OCI-LY7 (cell line): ENCODE results near the gene HTRA2. TPM values are rescaled to one million over a fixed set of nuclear protein-coding genes. Genes with fewer than 3 reads are reported as not detected.

Source experiments
- BruUV-seq: library from RNA; stranded (reverse); fragments of 400-500 nt; replicated peaks from 2 replicates; lab custom pipeline; 2021; lab: Mats Ljungman, UMichigan
- CTCF ChIA-PET: fragments of 300-600 bp; sonication (Branson Sonifier 250); formaldehyde crosslinking; loops from one replicate; lab custom pipeline; 2022; ENCODE audit warnings: antibody characterized with exemption; ENCODE audit not compliant: unreplicated experiment; lab: Charles Lee
- POLR2A ChIA-PET: fragments of 300-600 bp; sonication (Branson Sonifier 250); formaldehyde crosslinking; loops from one replicate; lab custom pipeline; 2022; ENCODE audit warnings: antibody characterized with exemption; lab: Charles Lee
- DNase-seq: peaks from one replicate; pipeline ENCODE4 v3.0.0-alpha.2; 2015; ENCODE audit warnings: low spot score
- H2AFZ ChIP-seq: fragments of 200-600 bp; sonication (generic), shearing (Covaris generic); 2 replicates; pipeline ENCODE4 v1.6.1; 2014; ENCODE audit warnings: mild to moderate bottlenecking, antibody characterized with exemption, low read length, moderate library complexity
- H3K27ac ChIP-seq: fragments of 200-600 bp; sonication (generic); 2 replicates; pipeline ENCODE4 v1.5.1; 2014; ENCODE audit warnings: mixed run types, low read depth, mild to moderate bottlenecking, moderate library complexity, low read length, inconsistent platforms; ENCODE audit not compliant: poor library complexity, severe bottlenecking
- H3K36me3 ChIP-seq: fragments of 200-600 bp; sonication (generic); 2 replicates; pipeline ENCODE4 v1.6.1; 2014; ENCODE audit warnings: mild to moderate bottlenecking, antibody characterized with exemption, low read length, moderate library complexity, mixed read lengths; ENCODE audit not compliant: insufficient read depth
- H3K4me1 ChIP-seq: fragments of 200-600 bp; sonication (generic); 2 replicates; pipeline ENCODE4 v1.5.1; 2014; ENCODE audit warnings: mild to moderate bottlenecking, low read length; ENCODE audit not compliant: insufficient read depth, poor library complexity, severe bottlenecking
- H3K4me2 ChIP-seq: fragments of 200-600 bp; sonication (generic); 2 replicates; pipeline ENCODE4 v1.6.1; 2014; ENCODE audit warnings: mild to moderate bottlenecking, low read length
- H3K4me3 ChIP-seq: fragments of 200-600 bp; sonication (generic); 2 replicates; pipeline ENCODE4 v1.5.1; 2014; ENCODE audit warnings: mild to moderate bottlenecking, low read depth, low read length; ENCODE audit not compliant: poor library complexity, severe bottlenecking
- H3K79me2 ChIP-seq: fragments of 200-600 bp; sonication (generic); 2 replicates; pipeline ENCODE4 v1.6.1; 2016; ENCODE audit warnings: low read depth, mild to moderate bottlenecking, low read length, moderate library complexity, mixed read lengths; ENCODE audit not compliant: insufficient read depth
- H3K9me2 ChIP-seq: fragments of 200-600 bp; sonication (generic); 2 replicates; pipeline ENCODE4 v1.6.1; 2016; ENCODE audit warnings: mild to moderate bottlenecking, low read length, mixed read lengths; ENCODE audit not compliant: insufficient read depth
- H3K9me3 ChIP-seq: fragments of 200-600 bp; sonication (generic); 2 replicates; pipeline ENCODE4 v1.6.1; 2014; ENCODE audit warnings: mild to moderate bottlenecking, mixed run types, low read length, mixed read lengths
- H4K20me1 ChIP-seq: fragments of 200-600 bp; sonication (generic); 2 replicates; pipeline ENCODE4 v1.6.1; 2014; ENCODE audit warnings: mild to moderate bottlenecking, antibody characterized with exemption, low read length, moderate library complexity, mixed read lengths; ENCODE audit not compliant: insufficient read depth
- CTCF ChIP-seq: fragments of 200-600 bp; sonication (generic); conservative IDR thresholded peaks from 2 replicates; pipeline ENCODE4 v1.5.1; 2014; ENCODE audit warnings: mild to moderate bottlenecking, antibody characterized with exemption, low read length, moderate library complexity, mixed read lengths
- EZH2phosphoT487 ChIP-seq: fragments of 200-600 bp; sonication (generic); IDR thresholded peaks from 2 replicates; pipeline ENCODE4 v1.6.1; 2018; ENCODE audit warnings: low read depth, borderline replicate concordance, mild to moderate bottlenecking, mixed run types, antibody characterized with exemption, low read length, moderate library complexity, mixed read lengths
- intact Hi-C: fragments of 100-400 bp; cut with micrococcal nuclease; formaldehyde crosslinking; loops from one replicate; pipeline ENCODE4 v1.10.0; 2022; ENCODE audit not compliant: unreplicated experiment
- total RNA-seq, 2 experiments: library from RNA; depleted of rRNA in 1 of 2; stranded (reverse); fragments of >200 nt in 1 of 2; shearing (Covaris generic) in 1 of 2; gene quantifications; 2 replicates each; pipeline ENCODE4 v1.2.3, GENCODE V29; 2014 to 2022

HTRA2 gene
- total RNA-seq, 2 experiments from 2014 or later: 50.7 to 54.8 TPM

GRCh38 chr2:74496997-74497776 is 32.5 kb upstream of the HTRA2 start:
- H3K9me3 ChIP-seq: no peaks in the 10 kb centered on the region
- no peaks in the 10 kb centered on the region for H3K9me2 ChIP-seq
- no TSS peak for BruUV-seq
- H2AFZ ChIP-seq: no peak overlapping the region
- H4K20me1 ChIP-seq: no peaks in the 10 kb centered on the region
- intact Hi-C loops: no loop called here
- TF ChIP-seq CTCF: no peak
- no peak for TF ChIP-seq EZH2phosphoT487
- H3K27ac ChIP-seq: no peak overlapping the region
- H3K79me2 ChIP-seq: no peaks in the 10 kb centered on the region
- H3K36me3 ChIP-seq: peaks cover 23% of the 10 kb centered on the region
- no peak overlapping the region for H3K4me2 ChIP-seq
- H3K4me1 ChIP-seq: peaks cover 6% of the 10 kb centered on the region
- ChIA-PET POLR2A (no interaction called here), CTCF (no interaction called here)
- no peak for DNase-seq
- H3K4me3 ChIP-seq: no peak overlapping the region

- TF ChIP-seq CTCF (no peak), EZH2phosphoT487 (no peak)
- H3K4me1 ChIP-seq: peaks cover 9% of the 10 kb centered on the region
- BruUV-seq: no TSS peak
- no peak overlapping the region for H2AFZ ChIP-seq
- H4K20me1 ChIP-seq: no peaks in the 10 kb centered on the region
- no peak overlapping the region for H3K4me3 ChIP-seq
- H3K9me3 ChIP-seq: no peaks in the 10 kb centered on the region
- ChIA-PET CTCF (no interaction called here), POLR2A (no interaction called here)
- H3K9me2 ChIP-seq: no peaks in the 10 kb centered on the region
- DNase-seq: no peak
- no peak overlapping the region for H3K4me2 ChIP-seq
- H3K27ac ChIP-seq: no peak overlapping the region
- intact Hi-C loops: no loop called here
- H3K79me2 ChIP-seq: no peaks in the 10 kb centered on the region
- peaks cover 15% of the 10 kb centered on the region for H3K36me3 ChIP-seq
Observed at GRCh38 chr2:74497777-74498499, 31.8 kb upstream of the HTRA2 start.
